ENCODE results near the gene NR1D2. TPM values are rescaled to one million over a fixed set of nuclear protein-coding genes. Genes with fewer than 3 reads are reported as not detected.

NR1D2 gene
- polyA plus RNA-seq, 3 donors: 4.1 to 5.4 (median 5.3) TPM

- Mint-ChIP-seq H3K27ac (peak overlapping the region in 1 of 7 donors; percentile 25), H3K9me3 (peaks cover 0 to 2% (median 0%) of the 10 kb centered on the region in 7 donors), H3K27me3 (ENCODE audit: low read depth in 3 of 3) (peaks cover 16 to 24% (median 21%) of the 10 kb centered on the region in 3 donors), H3K4me3 (peak overlapping the region in 1 of 2 donors; percentile 12), H3K4me1 (peaks cover 34% of the 10 kb centered on the region), H3K36me3 (peaks cover 4 to 5% of the 10 kb centered on the region in 2 donors)
- peak overlapping the region; percentile 88 for H3K4me2 ChIP-seq (replicated peaks; ENCODE audit: extremely low read depth, low read length, poor library complexity, severe bottlenecking)
- no peaks in the 10 kb centered on the region for H3K36me3 ChIP-seq (replicated peaks in 1 of 2; ENCODE audit: control insufficient read depth in 1 of 2, insufficient read depth in 2 of 2, low read length in 2 of 2)
- DNase-seq: no peak
- no peak for TF ChIP-seq CTCF (IDR thresholded peaks at IDR 0.05)
- intact Hi-C loops (cut with micrococcal nuclease): loop anchor here in 1 of 2 donors (2.0 to 10.0 kb wide), 3 partner anchors 29 to 1719 kb away; partner anchors contain the start of genes NKIRAS1, RPL15, TOP2B and UBE2E2
- H3K9ac ChIP-seq (ENCODE audit: insufficient read depth, low read length, poor library complexity, severe bottlenecking): peak overlapping the region; percentile 78
- peaks cover 26 to 28% of the 10 kb centered on the region in 2 donors for H3K4me1 ChIP-seq (ENCODE audit: control insufficient read depth in 1 of 2, insufficient read depth in 2 of 2, low read length in 2 of 2)
- 0% methylated on average over 39 of the region's 39 CpGs for WGBS (ENCODE audit: insufficient coverage)
- H2AFZ ChIP-seq (ENCODE audit: insufficient read depth, low read depth, low read length, poor library complexity, severe bottlenecking): no peak overlapping the region
- peaks cover 27% of the 10 kb centered on the region for H3K79me2 ChIP-seq (ENCODE audit: insufficient read depth, low read length)
- peaks cover 11% of the 10 kb centered on the region for H4K20me1 ChIP-seq (ENCODE audit: insufficient read depth, low read length)
- H3K9me3 ChIP-seq (replicated peaks in 1 of 2; ENCODE audit: control insufficient read depth in 1 of 2, insufficient read depth in 1 of 2, low read length in 2 of 2): no peaks in the 10 kb centered on the region
- H3K27me3 ChIP-seq (ENCODE audit: control insufficient read depth in 2 of 2, insufficient read depth in 2 of 2, low read length in 2 of 2): peaks cover 6 to 13% of the 10 kb centered on the region in 2 donors
- H3K27ac ChIP-seq (ENCODE audit: low read depth in 1 of 2, low read length in 2 of 2): peak overlapping the region; percentile 35 to 74
- peak overlapping the region; percentile 26 to 93 (median 83) for H3K4me3 ChIP-seq (replicated peaks in 1 of 3; ENCODE audit: low read depth in 2 of 3, low read length in 3 of 3)
Measured at GRCh38 chr3:23945663-23945912, 502 bp downstream of the NR1D2 start.

GRCh38 chr3:23945913-23946687 is 1.0 kb downstream of the NR1D2 start:
- peak overlapping the region; percentile 80 to 91 for H3K4me3 Mint-ChIP-seq
- Histone ChIP-seq H2AFZ (ENCODE audit: insufficient read depth, low read depth, low read length, poor library complexity, severe bottlenecking) (peak overlapping the region; percentile 54), H3K4me2 (replicated peaks; ENCODE audit: extremely low read depth, low read length, poor library complexity, severe bottlenecking) (peak overlapping the region; percentile 88), H3K9ac (ENCODE audit: insufficient read depth, low read length, poor library complexity, severe bottlenecking) (peak overlapping the region; percentile 78), H4K20me1 (ENCODE audit: insufficient read depth, low read length) (peaks cover 15% of the 10 kb centered on the region), H3K79me2 (ENCODE audit: insufficient read depth, low read length) (peaks cover 29% of the 10 kb centered on the region), H3K9me3 (replicated peaks in 1 of 2; ENCODE audit: control insufficient read depth in 1 of 2, insufficient read depth in 1 of 2, low read length in 2 of 2) (no peaks in the 10 kb centered on the region), H3K27me3 (ENCODE audit: control insufficient read depth in 2 of 2, insufficient read depth in 2 of 2, low read length in 2 of 2) (peaks cover 6 to 13% of the 10 kb centered on the region in 2 donors), H3K36me3 (replicated peaks in 1 of 2; ENCODE audit: control insufficient read depth in 1 of 2, insufficient read depth in 2 of 2, low read length in 2 of 2) (no peaks in the 10 kb centered on the region), H3K4me1 (ENCODE audit: control insufficient read depth in 1 of 2, insufficient read depth in 2 of 2, low read length in 2 of 2) (peaks cover 27 to 29% of the 10 kb centered on the region in 2 donors), H3K27ac (ENCODE audit: low read depth in 1 of 2, low read length in 2 of 2) (peak overlapping the region; percentile 67 to 89), H3K4me3 (replicated peaks in 1 of 3; ENCODE audit: low read depth in 2 of 3, low read length in 3 of 3) (peak overlapping the region; percentile 46 to 83 (median 62))
- peak overlapping the region; percentile 88 to 96 (median 93) for H3K27ac Mint-ChIP-seq
- peaks cover 0 to 2% (median 0%) of the 10 kb centered on the region in 7 donors for H3K9me3 Mint-ChIP-seq
- H3K36me3 Mint-ChIP-seq: peaks cover 4 to 5% of the 10 kb centered on the region in 2 donors
- DNase-seq: peak; percentile 94 to 98 (median 97)
- intact Hi-C loops (cut with micrococcal nuclease): loop anchor here in 1 of 2 donors (2.0 to 10.0 kb wide), 3 partner anchors 29 to 1719 kb away; partner anchors contain the start of genes NKIRAS1, RPL15, TOP2B and UBE2E2
- peaks cover 35% of the 10 kb centered on the region for H3K4me1 Mint-ChIP-seq
- under 1% methylated on average over 87 of the region's 87 CpGs for WGBS (ENCODE audit: insufficient coverage)
- H3K27me3 Mint-ChIP-seq (ENCODE audit: low read depth in 3 of 3): peaks cover 16 to 24% (median 21%) of the 10 kb centered on the region in 3 donors
- TF ChIP-seq CTCF (IDR thresholded peaks at IDR 0.05): no peak
